ENCODE results near the gene GAB2.

GRCh38 chr11:78428266-78428636 is 10.6 kb upstream of the GAB2 start:
- TF ChIP-seq, protein P1, sequence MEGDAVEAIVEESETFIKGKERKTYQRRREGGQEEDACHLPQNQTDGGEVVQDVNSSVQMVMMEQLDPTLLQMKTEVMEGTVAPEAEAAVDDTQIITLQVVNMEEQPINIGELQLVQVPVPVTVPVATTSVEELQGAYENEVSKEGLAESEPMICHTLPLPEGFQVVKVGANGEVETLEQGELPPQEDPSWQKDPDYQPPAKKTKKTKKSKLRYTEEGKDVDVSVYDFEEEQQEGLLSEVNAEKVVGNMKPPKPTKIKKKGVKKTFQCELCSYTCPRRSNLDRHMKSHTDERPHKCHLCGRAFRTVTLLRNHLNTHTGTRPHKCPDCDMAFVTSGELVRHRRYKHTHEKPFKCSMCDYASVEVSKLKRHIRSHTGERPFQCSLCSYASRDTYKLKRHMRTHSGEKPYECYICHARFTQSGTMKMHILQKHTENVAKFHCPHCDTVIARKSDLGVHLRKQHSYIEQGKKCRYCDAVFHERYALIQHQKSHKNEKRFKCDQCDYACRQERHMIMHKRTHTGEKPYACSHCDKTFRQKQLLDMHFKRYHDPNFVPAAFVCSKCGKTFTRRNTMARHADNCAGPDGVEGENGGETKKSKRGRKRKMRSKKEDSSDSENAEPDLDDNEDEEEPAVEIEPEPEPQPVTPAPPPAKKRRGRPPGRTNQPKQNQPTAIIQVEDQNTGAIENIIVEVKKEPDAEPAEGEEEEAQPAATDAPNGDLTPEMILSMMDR (IDR thresholded peaks at IDR 0.05; ENCODE audit: borderline replicate concordance, extremely low read depth, low read length, poor library complexity, severe bottlenecking): no peak
- TF ChIP-seq EZH2 (IDR thresholded peaks at IDR 0.05; ENCODE audit: borderline replicate concordance, low read depth, low read length, severe bottlenecking): no peak

Data from DND-41 (cell line).